CD4-positive, alpha-beta T cell (primary cell): Measurements from ENCODE around the gene EVA1B. TPM values are rescaled to one million over a fixed set of nuclear protein-coding genes. Genes with fewer than 3 reads are reported as not detected.

Experiments
- ATAC-seq: fragments of 200-7000 bp; cut with Tn5 transposase; one replicate; pipeline ENCODE4 v1.10.0; 2022; ENCODE audit warnings: mild to moderate bottlenecking; ENCODE audit not compliant: poor library complexity
- CTCF ChIA-PET: fragments of 350-600 bp; sonication (Branson Sonifier 250); formaldehyde crosslinking; loops from one replicate; lab custom pipeline; 2021; ENCODE audit warnings: antibody characterized with exemption, inconsistent platforms; lab: Charles Lee
- POLR2A ChIA-PET: fragments of 350-600 bp; sonication (Branson Sonifier 250); formaldehyde crosslinking; loops from one replicate; lab custom pipeline; 2021; ENCODE audit warnings: antibody characterized with exemption, inconsistent platforms; lab: Charles Lee
- DNase-seq, 14 experiments: peaks; one replicate each; pipeline ENCODE4 v3.0.0-alpha.2; 2013 to 2020; ENCODE audit warnings: mixed read lengths in 2 of 14
- H3K27ac ChIP-seq, 2 donors: one replicate each; pipeline versions ENCODE4 v1.5.1 to v1.7.0; 2013; ENCODE audit warnings: low read length in 2 of 2, low read depth in 1 of 2, mild to moderate bottlenecking in 1 of 2
- H3K27me3 ChIP-seq, 2 experiments: 1 replicate in 1 of 2; 2 replicates in 1 of 2; pipeline versions ENCODE4 v1.6.1 to v1.7.0; 2013; ENCODE audit warnings: low read length in 2 of 2, control low read depth in 1 of 2, mild to moderate bottlenecking in 1 of 2, moderate library complexity in 1 of 2; ENCODE audit not compliant: insufficient read depth in 2 of 2, control insufficient read depth in 1 of 2
- H3K36me3 ChIP-seq: one replicate; pipeline ENCODE4 v1.6.1; 2013; ENCODE audit warnings: low read length, control low read depth; ENCODE audit not compliant: insufficient read depth
- H3K4me1 ChIP-seq: one replicate; pipeline ENCODE4 v1.6.1; 2013; ENCODE audit warnings: low read length, control low read depth; ENCODE audit not compliant: insufficient read depth
- H3K4me3 ChIP-seq: one replicate; pipeline ENCODE4 v1.5.1; 2013; ENCODE audit warnings: mild to moderate bottlenecking, low read length, moderate library complexity
- H3K9me3 ChIP-seq, 2 experiments: 1 replicate in 1 of 2; 2 replicates in 1 of 2; pipeline versions ENCODE4 v1.6.1 to v1.7.0; 2013; ENCODE audit warnings: low read length in 2 of 2, mild to moderate bottlenecking in 2 of 2, control low read depth in 1 of 2, moderate library complexity in 1 of 2; ENCODE audit not compliant: control insufficient read depth in 1 of 2, insufficient read depth in 1 of 2
- H3K27ac Mint-ChIP-seq: one replicate; pipeline ENCODE4 v1.8.0; 2020; ENCODE audit warnings: mixed read lengths
- H3K27me3 Mint-ChIP-seq: one replicate; pipeline ENCODE4 v1.8.0; 2021; ENCODE audit warnings: mixed read lengths
- H3K36me3 Mint-ChIP-seq: one replicate; pipeline ENCODE4 v1.8.0; 2021; ENCODE audit warnings: low read depth, mixed read lengths
- H3K4me1 Mint-ChIP-seq: one replicate; pipeline ENCODE4 v1.8.0; 2021; ENCODE audit warnings: low read depth, mixed read lengths
- H3K4me3 Mint-ChIP-seq: one replicate; pipeline ENCODE4 v1.8.0; 2020; ENCODE audit warnings: mild to moderate bottlenecking, mixed read lengths
- H3K9me3 Mint-ChIP-seq: one replicate; pipeline ENCODE4 v1.8.0; 2020; ENCODE audit warnings: mixed read lengths
- CTCF ChIP-seq: fragments of 200-600 bp; IDR thresholded peaks from one replicate; pipeline ENCODE4 v1.8.0; 2022; ENCODE audit warnings: antibody characterized with exemption, mild to moderate bottlenecking
- intact Hi-C, 2 experiments: fragments of 100-400 bp; cut with DNase I in 1 of 2; cut with micrococcal nuclease in 1 of 2; formaldehyde crosslinking; loops; one replicate each; pipeline versions ENCODE4 v1.15.1 to v1.9.0; 2023 to 2025; cut with DNase I, micrococcal nuclease
- total RNA-seq, 174 experiments: library from RNA in 2 of 174; stranded (reverse) in 2 of 174; gene quantifications; one replicate each; pipeline ENCODE4 v1.2.3 and lab custom pipeline; 2021 to 2026

Gene EVA1B
- total RNA-seq, 2 experiments from 2014 or later = 1.5 to 1.8 TPM

DNA sequence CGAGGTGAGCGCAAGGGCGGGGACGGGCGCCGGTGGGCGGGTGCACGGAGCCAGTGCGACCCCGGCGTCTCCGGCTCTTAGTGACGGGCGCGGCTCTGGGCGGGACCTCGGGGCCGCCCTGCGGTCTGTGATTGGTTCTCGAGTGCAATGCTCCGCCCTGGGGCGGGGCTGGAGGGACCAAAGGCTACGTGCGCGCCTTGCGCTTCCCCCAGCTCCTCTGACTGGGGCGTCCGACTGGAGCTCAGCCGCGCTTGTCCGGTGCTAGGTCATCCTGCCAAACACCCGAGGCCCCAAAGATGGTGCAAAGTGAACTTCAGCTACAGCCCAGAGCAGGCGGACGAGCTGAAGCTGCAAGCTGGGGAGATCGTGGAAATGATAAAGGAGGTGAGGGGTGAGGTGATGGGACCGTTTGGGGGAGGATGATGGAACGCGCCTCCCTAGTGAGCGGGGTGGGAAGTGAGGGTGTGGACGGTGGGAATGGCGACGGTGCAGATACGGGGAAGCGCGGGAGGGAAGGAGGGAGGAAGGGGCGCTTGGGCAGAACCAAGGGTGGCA, 16.5 kb downstream of the EVA1B start:
- DNase-seq (peak; percentile 85 to 96 (median 90)), ATAC-seq (peak; percentile 98)
- H3K4me1 Mint-ChIP-seq = peaks cover 16% of the 10 kb centered on the region
- Histone ChIP-seq H3K4me3 (peak overlapping the region; percentile 64), H3K27me3 (no peaks in the 10 kb centered on the region), H3K9me3 (no peaks in the 10 kb centered on the region), H3K4me1 (peaks cover 24% of the 10 kb centered on the region), H3K27ac (peak overlapping the region in 1 of 2 donors; percentile 34), H3K36me3 (peaks cover 24% of the 10 kb centered on the region)
- intact Hi-C loops = loop anchor here (2.0 to 5.0 kb wide), 4 partner anchors 45 to 75 kb away; no protein-coding TSS in a partner anchor
- peaks cover 36% of the 10 kb centered on the region for H3K36me3 Mint-ChIP-seq
- H3K9me3 Mint-ChIP-seq = no peaks in the 10 kb centered on the region
- POLR2A ChIA-PET = interaction anchor here (0.6 to 2.2 kb wide), 10 partner anchors 13 to 376 kb away, joined by 3 to 19 read pairs (median 8); partner anchors contain the start of genes AGO3, EVA1B, MAP7D1 and STK40
- H3K27ac Mint-ChIP-seq = peak overlapping the region; percentile 78
- no peak for TF ChIP-seq CTCF
- H3K4me3 Mint-ChIP-seq = peak overlapping the region; percentile 94
- CTCF ChIA-PET = interaction anchor here (0.5 to 1.9 kb wide), 11 partner anchors 17 to 158 kb away, joined by 3 to 13 read pairs (median 4); partner anchors contain the start of genes EVA1B, LSM10 and TRAPPC3
- H3K27me3 Mint-ChIP-seq = no peaks in the 10 kb centered on the region

DNA sequence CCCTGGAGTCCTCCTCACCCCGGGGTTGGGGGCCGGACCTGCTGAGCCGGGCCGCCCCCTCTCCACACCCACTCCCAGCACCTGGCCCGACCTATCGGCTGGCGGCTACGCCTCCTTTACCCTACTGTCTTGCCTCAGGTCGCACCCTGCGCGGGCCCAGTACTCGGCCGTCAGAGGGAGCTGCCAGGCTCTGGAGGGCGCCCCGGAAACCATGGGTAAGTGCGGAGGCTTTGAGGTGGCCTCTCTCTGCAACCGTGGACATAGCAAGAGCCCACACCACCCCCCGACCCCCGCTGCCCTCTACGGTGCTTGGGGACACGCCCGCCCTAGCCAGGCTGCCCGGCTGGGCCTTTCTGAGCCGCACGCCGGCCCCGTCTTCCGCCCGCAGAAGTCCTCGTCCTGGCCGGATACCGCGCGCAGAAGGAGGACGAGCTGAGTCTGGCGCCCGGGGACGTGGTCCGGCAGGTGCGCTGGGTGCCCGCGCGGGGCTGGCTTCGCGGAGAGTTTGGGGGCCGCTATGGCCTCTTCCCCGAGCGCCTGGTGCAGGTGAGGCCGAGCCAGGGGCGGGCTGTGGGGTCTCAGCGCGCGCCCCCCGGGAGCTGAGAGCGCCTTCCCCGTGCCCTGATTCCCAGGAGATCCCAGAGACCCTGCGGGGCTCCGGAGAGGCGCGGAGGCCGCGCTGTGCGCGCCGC, 17.1 kb downstream of the EVA1B start, which contains the start of gene SH3D21:
TSS of gene SH3D21 (plus strand) at position 159 of the 692 bp plus-strand sequence. CDS start at position 212, 53 bp downstream.
- ChIA-PET CTCF (interaction anchor here (0.7 to 1.9 kb wide), 12 partner anchors 17 to 157 kb away, joined by 3 to 13 read pairs (median 4); partner anchors contain the start of genes EVA1B, LSM10 and TRAPPC3), POLR2A (interaction anchor here (0.6 to 2.2 kb wide), 13 partner anchors 13 to 376 kb away, joined by 3 to 19 read pairs (median 6); partner anchors contain the start of genes AGO3, EVA1B, MAP7D1 and STK40)
- peaks cover 31% of the 10 kb centered on the region for H3K36me3 ChIP-seq
- H3K4me1 ChIP-seq = peaks cover 24% of the 10 kb centered on the region
- no peaks in the 10 kb centered on the region for H3K9me3 ChIP-seq
- Mint-ChIP-seq H3K9me3 (no peaks in the 10 kb centered on the region), H3K27ac (peak within 1 kb of the TSS; percentile 78), H3K4me3 (peak within 1 kb of the TSS; percentile 94), H3K4me1 (peaks cover 16% of the 10 kb centered on the region), H3K36me3 (peaks cover 42% of the 10 kb centered on the region), H3K27me3 (no peaks in the 10 kb centered on the region)
- intact Hi-C loops = loop anchor here (2.0 to 5.0 kb wide), 4 partner anchors 46 to 76 kb away; no protein-coding TSS in a partner anchor
- ATAC-seq (peak; percentile 31), DNase-seq (peak in 12 of 14 experiments; percentile 33 to 76 (median 50))
- H3K4me3 ChIP-seq = peak within 1 kb of the TSS; percentile 64
- peak; percentile 23 for TF ChIP-seq CTCF
- peak within 1 kb of the TSS; percentile 34 to 45 for H3K27ac ChIP-seq
- no peaks in the 10 kb centered on the region for H3K27me3 ChIP-seq

GRCh38 chr1:36305915-36306209, 17.6 kb downstream of the EVA1B start:
- peak overlapping the region; percentile 77 for H3K4me3 Mint-ChIP-seq
- DNase-seq (no peak), ATAC-seq (no peak)
- H3K4me1 Mint-ChIP-seq = peaks cover 16% of the 10 kb centered on the region
- H3K27ac Mint-ChIP-seq = no peak overlapping the region
- no peaks in the 10 kb centered on the region for H3K27me3 Mint-ChIP-seq
- Histone ChIP-seq H3K36me3 (peaks cover 35% of the 10 kb centered on the region), H3K9me3 (no peaks in the 10 kb centered on the region), H3K27me3 (no peaks in the 10 kb centered on the region), H3K4me1 (peaks cover 24% of the 10 kb centered on the region), H3K27ac (peak overlapping the region; percentile 29 to 45), H3K4me3 (peak overlapping the region; percentile 64)
- ChIA-PET CTCF (interaction anchor here (1.3 to 1.9 kb wide), 6 partner anchors 18 to 156 kb away, joined by 3 to 13 read pairs (median 6); partner anchors contain the start of genes EVA1B and TRAPPC3), POLR2A (interaction anchor here (0.8 to 2.2 kb wide), 11 partner anchors 14 to 157 kb away, joined by 3 to 19 read pairs (median 7); partner anchors contain the start of genes EVA1B, MAP7D1, STK40 and THRAP3)
- peaks cover 47% of the 10 kb centered on the region for H3K36me3 Mint-ChIP-seq
- H3K9me3 Mint-ChIP-seq = no peaks in the 10 kb centered on the region
- no peak for TF ChIP-seq CTCF
- intact Hi-C loops = loop anchor here (2.0 to 5.0 kb wide), 4 partner anchors 46 to 76 kb away; no protein-coding TSS in a partner anchor
